AG04449 (cell line): Measurements from ENCODE around the gene SLC25A25.

ENCODE experiments used
- CTCF ChIA-PET: fragments of 350-600 bp; formaldehyde crosslinking; extraction: SDS; loops from one replicate; lab custom pipeline; 2021; ENCODE audit warnings: antibody characterized with exemption; lab: Yijun Ruan, JAX
- POLR2A ChIA-PET: fragments of 400-600, 350-600 bp; formaldehyde crosslinking; extraction: SDS; loops from one replicate; lab custom pipeline; 2020; ENCODE audit warnings: antibody characterized with exemption, inconsistent platforms; lab: Yijun Ruan, JAX
- DNase-seq: peaks from one replicate; pipeline ENCODE4 v3.0.0-alpha.2; 2010; ENCODE audit warnings: low read depth, low spot score
- H3K4me3 ChIP-seq: 2 replicates; pipeline ENCODE4 v1.5.1; 2011; ENCODE audit warnings: low read depth, mild to moderate bottlenecking, control low read depth, low read length
- TF ChIP-seq, protein P1 (sequence below): IDR thresholded peaks from one replicate; pipeline ENCODE4 v1.5.1; 2011; ENCODE audit warnings: mild to moderate bottlenecking, moderate library complexity, low read length, control low read depth, inconsistent platforms; ENCODE audit not compliant: insufficient read depth; ENCODE audit errors: missing control alignments

The SLC25A25 gene

DNA sequence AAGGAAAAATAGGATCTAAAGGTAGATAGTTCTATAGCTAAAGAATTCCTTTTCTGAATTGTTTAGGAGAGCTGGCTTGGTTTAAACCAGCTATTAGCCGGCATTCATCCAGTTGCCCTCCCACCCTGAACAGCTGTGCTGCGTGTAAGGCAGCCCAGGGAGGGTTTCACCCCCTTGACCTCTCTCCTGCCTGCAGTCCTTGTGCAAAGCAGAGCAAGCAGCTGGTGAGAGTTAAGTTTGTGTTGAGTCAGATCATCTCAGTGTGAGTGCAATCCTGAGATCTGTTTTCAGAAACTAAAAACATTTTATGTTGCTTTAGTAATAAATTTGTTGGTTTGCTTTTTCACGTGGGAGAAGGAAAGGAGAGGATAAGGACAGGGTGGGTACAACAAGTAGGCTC is 13.0 kb downstream of the SLC25A25 start:
- peak; percentile 70 for DNase-seq
- TF ChIP-seq, protein P1, sequence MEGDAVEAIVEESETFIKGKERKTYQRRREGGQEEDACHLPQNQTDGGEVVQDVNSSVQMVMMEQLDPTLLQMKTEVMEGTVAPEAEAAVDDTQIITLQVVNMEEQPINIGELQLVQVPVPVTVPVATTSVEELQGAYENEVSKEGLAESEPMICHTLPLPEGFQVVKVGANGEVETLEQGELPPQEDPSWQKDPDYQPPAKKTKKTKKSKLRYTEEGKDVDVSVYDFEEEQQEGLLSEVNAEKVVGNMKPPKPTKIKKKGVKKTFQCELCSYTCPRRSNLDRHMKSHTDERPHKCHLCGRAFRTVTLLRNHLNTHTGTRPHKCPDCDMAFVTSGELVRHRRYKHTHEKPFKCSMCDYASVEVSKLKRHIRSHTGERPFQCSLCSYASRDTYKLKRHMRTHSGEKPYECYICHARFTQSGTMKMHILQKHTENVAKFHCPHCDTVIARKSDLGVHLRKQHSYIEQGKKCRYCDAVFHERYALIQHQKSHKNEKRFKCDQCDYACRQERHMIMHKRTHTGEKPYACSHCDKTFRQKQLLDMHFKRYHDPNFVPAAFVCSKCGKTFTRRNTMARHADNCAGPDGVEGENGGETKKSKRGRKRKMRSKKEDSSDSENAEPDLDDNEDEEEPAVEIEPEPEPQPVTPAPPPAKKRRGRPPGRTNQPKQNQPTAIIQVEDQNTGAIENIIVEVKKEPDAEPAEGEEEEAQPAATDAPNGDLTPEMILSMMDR = no peak
- ChIA-PET CTCF (interaction anchor here (0.9 to 4.2 kb wide), 5 partner anchors 9 to 138 kb away, joined by 3 to 36 read pairs (median 12); no protein-coding TSS in a partner anchor), POLR2A (interaction anchor here (0.7 to 0.8 kb wide), 2 partner anchors 23 to 47 kb away, joined by 3 read pairs; no protein-coding TSS in a partner anchor)
- no peak overlapping the region for H3K4me3 ChIP-seq

DNA sequence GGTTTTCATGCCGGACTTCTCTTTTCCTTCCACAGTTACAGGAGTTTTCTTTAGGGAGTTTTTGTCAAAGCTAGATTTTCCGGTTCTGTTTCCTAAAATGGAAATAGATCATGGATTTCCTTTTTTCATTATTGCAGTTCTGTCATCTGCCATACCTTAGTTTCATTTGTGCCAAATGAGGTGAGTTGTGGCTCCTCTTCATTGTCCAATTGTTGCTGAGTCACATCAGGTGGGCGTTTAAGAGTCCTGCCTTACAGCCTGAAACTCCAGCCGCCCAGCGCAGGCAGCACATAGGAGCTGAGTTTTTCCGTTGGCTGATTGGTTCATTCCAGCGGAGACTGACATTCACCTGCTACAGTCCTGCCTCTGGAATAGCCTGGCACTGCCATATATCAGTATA is 14.1 kb downstream of the SLC25A25 start:
- TF ChIP-seq, protein P1 = no peak
- no peak for DNase-seq
- ChIA-PET CTCF (interaction anchor here (1.2 to 4.2 kb wide), 4 partner anchors 8 to 139 kb away, joined by 3 to 36 read pairs (median 15); no protein-coding TSS in a partner anchor), POLR2A (no interaction called here)
- H3K4me3 ChIP-seq = no peak overlapping the region

DNA sequence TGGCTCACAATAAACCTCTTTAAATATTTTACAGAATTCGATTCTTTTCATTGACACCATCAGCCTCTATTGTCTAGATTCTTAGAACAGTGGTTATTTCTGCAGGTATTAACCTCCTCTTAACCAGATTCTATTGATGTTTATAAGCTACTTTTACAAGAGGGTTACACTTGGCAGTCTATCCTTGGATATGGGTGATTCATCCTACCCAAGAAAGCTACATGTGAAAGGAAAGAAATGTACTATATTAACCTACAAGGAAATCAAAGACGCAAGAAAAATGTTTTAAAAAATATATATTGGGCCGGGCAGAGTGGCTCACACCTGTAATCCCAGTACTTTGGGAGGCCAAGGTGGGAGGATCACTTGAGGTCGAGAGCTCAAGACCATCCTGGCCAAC is 16.7 kb downstream of the SLC25A25 start:
- ChIA-PET POLR2A (no interaction called here), CTCF (interaction anchor here (0.9 to 4.5 kb wide), 15 partner anchors 9 to 152 kb away, joined by 3 to 28 read pairs (median 4); partner anchors contain the start of gene SLC25A25)
- no peak for DNase-seq
- H3K4me3 ChIP-seq = no peak overlapping the region
- TF ChIP-seq, protein P1 = no peak

DNA sequence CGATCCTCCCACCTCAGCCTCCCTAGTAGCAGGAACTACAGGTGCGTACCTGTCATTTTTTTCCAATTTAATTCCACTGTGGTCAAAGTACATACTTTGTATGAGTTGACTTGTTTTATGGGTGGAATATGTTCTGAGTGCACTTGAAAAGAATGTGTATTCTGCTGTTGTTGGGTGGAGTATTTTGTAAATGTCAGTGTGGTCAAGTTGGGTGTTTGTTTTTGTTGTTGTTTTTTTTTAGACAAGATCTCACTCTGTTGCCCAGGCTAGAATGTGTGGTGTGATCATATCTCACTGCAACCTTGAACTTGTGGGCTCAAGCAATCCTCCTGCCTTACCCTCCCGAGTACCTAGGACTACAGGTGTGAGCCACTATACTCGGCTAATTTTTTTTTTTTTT is 17.9 kb downstream of the SLC25A25 start:
- no peak for DNase-seq
- H3K4me3 ChIP-seq = no peak overlapping the region
- TF ChIP-seq, protein P1 = no peak
- ChIA-PET POLR2A (no interaction called here), CTCF (interaction anchor here (1.7 to 15.3 kb wide), 3 partner anchors 12 to 143 kb away, joined by 6 to 131 read pairs (median 28); no protein-coding TSS in a partner anchor)

DNA sequence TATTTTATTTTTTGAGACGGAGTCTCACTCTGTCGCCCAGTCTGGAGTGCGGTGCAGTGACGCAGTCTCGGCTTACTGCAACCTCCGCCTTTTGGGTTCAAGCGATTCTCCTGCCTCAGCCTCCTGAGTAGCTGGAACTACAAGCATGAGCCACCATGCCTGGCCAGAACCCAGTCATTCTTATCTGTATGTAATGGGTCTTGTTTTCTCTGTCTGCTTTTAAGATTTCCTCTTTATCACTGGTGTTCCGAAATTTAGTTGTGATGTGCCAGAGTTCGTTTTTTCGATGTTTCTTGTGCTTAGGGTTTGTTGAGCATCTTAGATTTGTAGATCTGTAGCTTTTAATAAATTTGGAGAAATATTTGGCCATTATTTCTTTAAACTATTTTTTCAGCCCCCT is 19.2 kb downstream of the SLC25A25 start:
- ChIA-PET CTCF (interaction anchor here (1.0 to 15.3 kb wide), 9 partner anchors 8 to 145 kb away, joined by 3 to 131 read pairs (median 3); no protein-coding TSS in a partner anchor), POLR2A (no interaction called here)
- no peak for DNase-seq
- TF ChIP-seq, protein P1 = no peak
- no peak overlapping the region for H3K4me3 ChIP-seq

DNA sequence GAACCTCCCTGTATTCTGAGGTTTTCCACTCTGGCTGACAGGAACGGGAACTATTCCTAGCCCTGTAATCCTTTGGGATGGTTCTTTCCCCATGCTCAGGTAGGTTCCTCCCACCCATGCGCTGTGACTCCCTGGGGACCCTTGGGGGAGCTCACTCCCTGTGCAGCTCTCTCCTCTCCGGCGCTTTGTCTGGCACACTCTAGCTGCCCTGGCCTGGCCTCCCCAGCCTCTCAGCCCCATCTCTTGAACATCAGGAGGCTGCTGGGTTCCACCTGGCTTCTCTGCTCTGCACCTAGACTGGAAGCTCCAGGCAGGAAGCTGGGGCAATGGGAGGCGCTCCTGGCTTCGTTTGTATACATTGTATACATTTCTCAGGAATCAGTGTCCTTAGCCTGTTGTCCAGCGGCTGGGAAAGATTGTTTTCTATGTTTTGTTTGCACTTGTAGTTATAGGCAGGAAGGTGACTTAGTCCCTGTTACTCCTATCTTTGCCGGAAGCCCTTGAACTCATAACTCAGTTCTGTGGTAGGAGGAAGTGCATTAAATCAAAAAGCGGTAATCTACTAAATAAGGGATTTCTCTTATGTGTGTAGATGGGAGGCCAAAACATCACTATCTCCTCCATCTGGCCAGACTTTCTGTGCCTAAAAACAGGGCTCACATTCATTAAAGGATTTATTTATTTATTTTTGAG is 20.4 kb downstream of the SLC25A25 start:
- ChIA-PET CTCF (interaction anchor here (0.5 to 15.3 kb wide), 9 partner anchors 8 to 146 kb away, joined by 3 to 131 read pairs (median 3); no protein-coding TSS in a partner anchor), POLR2A (no interaction called here)
- TF ChIP-seq, protein P1 = no peak
- H3K4me3 ChIP-seq = no peak overlapping the region
- no peak for DNase-seq
